Spleen (tissue), 11 donors: ENCODE results near the gene CTTN. TPM values are rescaled to one million over a fixed set of nuclear protein-coding genes. Genes with fewer than 3 reads are reported as not detected.

Experiments used
- DNase-seq: peaks from one replicate; pipeline ENCODE4 v3.0.0-alpha.2; 2020
- H3K27ac ChIP-seq, 8 donors: fragments of 200-600 bp; sonication (generic) in 7 of 8; 1 replicate in 4 of 8; 2 replicates in 4 of 8; pipeline versions ENCODE4 v1.5.0 to v1.8.0; 2016 to 2021; ENCODE audit warnings: inconsistent platforms in 4 of 8, mild to moderate bottlenecking in 4 of 8, moderate library complexity in 1 of 8
- H3K27me3 ChIP-seq, 7 donors: fragments of 200-600 bp; sonication (generic) in 6 of 7; replicated peaks in 1 of 7; 1 replicate in 4 of 7; 2 replicates in 3 of 7; pipeline versions ENCODE4 v1.5.0 to v1.8.0; 2016 to 2021; ENCODE audit warnings: inconsistent platforms in 3 of 7, mild to moderate bottlenecking in 1 of 7
- H3K36me3 ChIP-seq, 6 donors: fragments of 200-600 bp; sonication (generic) in 5 of 6; 1 replicate in 4 of 6; 2 replicates in 2 of 6; pipeline versions ENCODE4 v1.5.0 to v1.8.0; 2016 to 2021; ENCODE audit warnings: inconsistent platforms in 2 of 6
- H3K4me1 ChIP-seq, 6 donors: fragments of 200-600 bp; sonication (generic) in 5 of 6; 1 replicate in 3 of 6; 2 replicates in 3 of 6; pipeline versions ENCODE4 v1.5.0 to v1.8.0; 2016 to 2021; ENCODE audit warnings: inconsistent platforms in 3 of 6
- H3K4me3 ChIP-seq, 8 donors: fragments of 200-600 bp; sonication (generic) in 7 of 8; 1 replicate in 4 of 8; 2 replicates in 4 of 8; pipeline versions ENCODE4 v1.5.0 to v1.8.0; 2016 to 2021; ENCODE audit warnings: inconsistent platforms in 4 of 8, mild to moderate bottlenecking in 4 of 8, moderate library complexity in 2 of 8
- H3K9me3 ChIP-seq, 8 donors: fragments of 200-600 bp; sonication (generic) in 7 of 8; 1 replicate in 4 of 8; 2 replicates in 4 of 8; pipeline versions ENCODE4 v1.5.0 to v1.8.0; 2016 to 2021; ENCODE audit warnings: inconsistent platforms in 4 of 8
- CTCF ChIP-seq, 11 experiments: fragments of 200-600 bp in 7 of 11; fragments of 450-650 bp in 4 of 11; sonication (generic) in 4 of 11; IDR thresholded peaks in 8 of 11; conservative IDR thresholded peaks in 3 of 11; 1 replicate in 7 of 11; 2 replicates in 4 of 11; pipeline versions ENCODE4 v1.4.0 to v1.8.0; 2016 to 2021; ENCODE audit warnings: antibody characterized with exemption in 11 of 11, inconsistent platforms in 4 of 11, mild to moderate bottlenecking in 1 of 11
- POLR2A ChIP-seq, 3 donors: fragments of 450-650 bp; IDR thresholded peaks; one replicate each; pipeline ENCODE4 v1.5.1; 2017; ENCODE audit warnings: antibody characterized with exemption in 3 of 3, mild to moderate bottlenecking in 1 of 3
- POLR2AphosphoS5 ChIP-seq, 3 donors: sonication (generic); formaldehyde crosslinking; IDR thresholded peaks; one replicate each; pipeline ENCODE4 v1.5.1; 2017; ENCODE audit warnings: antibody characterized with exemption in 3 of 3
- WGBS, 5 donors: extraction: QIAGEN DNeasy Blood & Tissue Kit in 3 of 5; methylation state at CpG; one replicate each; pipeline versions ENCODE4 v1.1.5 to v1.1.7; 2013 to 2018; 5-methylcytosine and 5-hydroxymethylcytosine counted together
- intact Hi-C: fragments of 100-400 bp; cut with DNase I; formaldehyde crosslinking; loops from one replicate; pipeline ENCODE4 v1.15.0; 2023; ENCODE audit warnings: low total_unique reads
- polyA plus RNA-seq, 3 donors: library from polyadenylated mRNA; stranded (reverse); fragments of 200-250 nt; gene quantifications; one replicate each; pipeline ENCODE4 v1.2.1, GENCODE V29; 2013
- total RNA-seq, 7 donors: library from RNA; depleted of rRNA in 3 of 7; stranded (reverse); fragments of >200 nt in 3 of 7; fragmentation: NEBNext Ultra II Directional in 4 of 7; extraction: Animal tissue kit (Norgen Biotek cat#: 25700) in 4 of 7; gene quantifications; one replicate each; pipeline versions ENCODE4 v1.1.0 to v1.2.1, GENCODE V29; 2016 to 2021
- donor health status: healthy with polysubstance abuse.
- donor health status: DM: no; HTN: no; CAD: no; lungs with moderate emphysema.
- donor health status: DM: no; HTN: no; CAD: no.
- donor health status: Bipolar disorder and iron deficiency.
- donor health status: healthy.
- donor health status: DM: no; HTN: no; CAD: no.
- donor health status: DM: yes; HTN: yes; CAD: no.

Gene CTTN
- total and polyA plus RNA-seq, 10 donors, result 18.4 to 149 (median 98.4) TPM

- DNase-seq, result no peak
- 89 to 93% (median 91%) methylated on average over 19 to 24 of the region's 24 CpGs for WGBS, 5 donors
- Histone ChIP-seq H3K4me1 (peaks cover 0 to 19% (median 0%) of the 10 kb centered on the region in 6 donors), H3K4me3 (no peak overlapping the region), H3K36me3 (peaks cover 0 to 81% (median 45%) of the 10 kb centered on the region in 6 donors), H3K9me3 (no peaks in the 10 kb centered on the region), H3K27me3 (peaks cover 0 to 76% (median 0%) of the 10 kb centered on the region in 7 donors), H3K27ac (no peak overlapping the region)
- intact Hi-C loops, result no loop called here
- TF ChIP-seq CTCF (IDR thresholded peaks at IDR 0.05 in 8 of 11, conservative IDR thresholded peaks at IDR 0.05 in 3 of 11), result no peak
- TF ChIP-seq POLR2A (IDR thresholded peaks at IDR 0.05), result no peak
- TF ChIP-seq POLR2AphosphoS5 (IDR thresholded peaks at IDR 0.05), result no peak
Measured at GRCh38 chr11:70435765-70436500, 37.6 kb downstream of the CTTN start.

- H3K27me3 ChIP-seq, result peaks cover 0 to 72% (median 0%) of the 10 kb centered on the region in 7 donors
- no peak overlapping the region for H3K27ac ChIP-seq
- intact Hi-C loops, result no loop called here
- no peak for DNase-seq
- peaks cover 0 to 19% (median 0%) of the 10 kb centered on the region in 6 donors for H3K4me1 ChIP-seq
- peaks cover 0 to 76% (median 41%) of the 10 kb centered on the region in 6 donors for H3K36me3 ChIP-seq
- 89 to 97% (median 91%) methylated on average over 15 of the region's 15 CpGs for WGBS, 5 donors
- H3K4me3 ChIP-seq, result no peak overlapping the region
- TF ChIP-seq POLR2AphosphoS5 (IDR thresholded peaks at IDR 0.05) (no peak), POLR2A (IDR thresholded peaks at IDR 0.05) (no peak), CTCF (IDR thresholded peaks at IDR 0.05 in 8 of 11, conservative IDR thresholded peaks at IDR 0.05 in 3 of 11) (no peak)
- H3K9me3 ChIP-seq, result no peaks in the 10 kb centered on the region
Measured at GRCh38 chr11:70436501-70436860, 38.2 kb downstream of the CTTN start.

GRCh38 chr11:70437111-70437784, 38.9 kb downstream of the CTTN start:
- Histone ChIP-seq H3K27ac (no peak overlapping the region), H3K27me3 (peaks cover 0 to 64% (median 0%) of the 10 kb centered on the region in 7 donors), H3K4me3 (no peak overlapping the region), H3K36me3 (peaks cover 0 to 68% (median 38%) of the 10 kb centered on the region in 6 donors), H3K9me3 (no peaks in the 10 kb centered on the region), H3K4me1 (peaks cover 0 to 19% (median 0%) of the 10 kb centered on the region in 6 donors)
- no peak for DNase-seq
- intact Hi-C loops, result no loop called here
- WGBS, 5 donors, result 67 to 85% (median 74%) methylated on average over 12 to 18 of the region's 18 CpGs
- no peak for TF ChIP-seq CTCF (IDR thresholded peaks at IDR 0.05 in 8 of 11, conservative IDR thresholded peaks at IDR 0.05 in 3 of 11)
- no peak for TF ChIP-seq POLR2A (IDR thresholded peaks at IDR 0.05)
- peak in 2 of 3 donors; percentile 13 to 48 for TF ChIP-seq POLR2AphosphoS5 (IDR thresholded peaks at IDR 0.05)

- 83 to 92% (median 92%) methylated on average over 6 of the region's 6 CpGs for WGBS, 5 donors
- H3K4me3 ChIP-seq, result no peak overlapping the region
- no peak for DNase-seq
Measured at GRCh38 chr11:70440206-70440605, 41.9 kb downstream of the CTTN start.

More at GRCh38 chr11:70440206-70440605, 41.9 kb downstream of the CTTN start:
- H3K9me3 ChIP-seq, result no peaks in the 10 kb centered on the region
- H3K36me3 ChIP-seq, result peaks cover 0 to 38% (median 16%) of the 10 kb centered on the region in 6 donors
- peaks cover 0 to 53% (median 0%) of the 10 kb centered on the region in 7 donors for H3K27me3 ChIP-seq
- H3K27ac ChIP-seq, result no peak overlapping the region
- TF ChIP-seq POLR2AphosphoS5 (IDR thresholded peaks at IDR 0.05), result no peak
- no peak for TF ChIP-seq POLR2A (IDR thresholded peaks at IDR 0.05)
- no peak for TF ChIP-seq CTCF (IDR thresholded peaks at IDR 0.05 in 8 of 11, conservative IDR thresholded peaks at IDR 0.05 in 3 of 11)
- intact Hi-C loops, result no loop called here
- peaks cover 0 to 19% (median 0%) of the 10 kb centered on the region in 6 donors for H3K4me1 ChIP-seq
